Central memory CD8-positive, alpha-beta T cell (primary cell): ENCODE measurements around the gene ART4.

Experiments
- ATAC-seq: fragments of 150-1000 bp; cut with Tn5 transposase; replicated peaks from 2 replicates; pipeline ENCODE4 v1.10.0; 2022; ENCODE audit warnings: mild to moderate bottlenecking, moderate FRiP score, moderate number of reproducible peaks; ENCODE audit not compliant: poor library complexity, severe bottlenecking; ENCODE audit errors: extremely low read depth
- DNase-seq, 2 donors: peaks; one replicate each; pipeline ENCODE4 v3.0.0; 2021; ENCODE audit warnings: low spot score in 2 of 2
- H3K27ac Mint-ChIP-seq: one replicate; pipeline ENCODE4 v1.8.0; 2022; ENCODE audit warnings: low read depth, mild to moderate bottlenecking, moderate library complexity, mixed read lengths
- H3K27me3 Mint-ChIP-seq: one replicate; pipeline ENCODE4 v1.8.0; 2022; ENCODE audit warnings: mixed read lengths
- H3K36me3 Mint-ChIP-seq: one replicate; pipeline ENCODE4 v1.8.0; 2022; ENCODE audit warnings: mild to moderate bottlenecking, moderate library complexity, mixed read lengths; ENCODE audit not compliant: insufficient read depth
- H3K4me1 Mint-ChIP-seq: one replicate; pipeline ENCODE4 v1.8.0; 2022; ENCODE audit warnings: mixed read lengths
- H3K4me3 Mint-ChIP-seq: one replicate; pipeline ENCODE4 v1.8.0; 2022; ENCODE audit warnings: mild to moderate bottlenecking, moderate library complexity, mixed read lengths
- H3K9me3 Mint-ChIP-seq: one replicate; pipeline ENCODE4 v1.8.0; 2022; ENCODE audit warnings: mixed read lengths

The ART4 gene

DNA sequence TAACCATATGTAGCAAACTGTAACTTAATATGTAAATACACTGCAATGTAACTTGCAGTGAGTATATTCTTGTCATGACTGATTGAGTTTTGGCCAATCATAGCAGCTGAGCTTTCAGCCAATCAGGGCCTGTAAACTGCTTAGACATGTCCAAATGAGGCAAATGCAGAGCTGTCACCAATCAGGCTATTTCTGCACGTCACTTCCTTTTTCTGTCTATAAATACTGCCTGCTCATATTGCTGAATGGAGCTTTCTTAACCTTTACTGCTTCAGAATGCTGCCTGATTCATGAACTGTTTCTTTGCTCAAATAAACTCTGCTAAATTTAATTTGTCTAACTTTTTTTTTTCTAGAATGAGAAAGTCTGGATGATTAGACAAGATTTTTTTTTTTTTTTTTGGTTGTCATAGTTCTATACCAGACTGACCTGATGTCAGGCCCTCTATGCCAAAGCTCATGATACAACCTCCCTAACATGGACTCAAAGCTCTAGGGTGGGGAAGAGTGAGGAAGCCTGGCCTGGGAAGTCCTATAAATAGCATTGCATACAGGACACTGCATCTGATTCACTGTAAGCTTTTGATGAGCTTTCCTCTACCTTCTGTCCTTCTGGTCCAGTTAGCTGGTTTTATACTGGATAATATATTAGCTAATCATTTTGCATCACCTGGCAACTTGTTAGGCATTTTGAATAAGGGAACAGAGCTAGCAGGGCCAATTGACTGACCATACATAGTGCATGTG, 30.3 kb upstream of the ART4 start:
- ATAC-seq = no peak
- H3K4me1 Mint-ChIP-seq = no peaks in the 10 kb centered on the region

DNA sequence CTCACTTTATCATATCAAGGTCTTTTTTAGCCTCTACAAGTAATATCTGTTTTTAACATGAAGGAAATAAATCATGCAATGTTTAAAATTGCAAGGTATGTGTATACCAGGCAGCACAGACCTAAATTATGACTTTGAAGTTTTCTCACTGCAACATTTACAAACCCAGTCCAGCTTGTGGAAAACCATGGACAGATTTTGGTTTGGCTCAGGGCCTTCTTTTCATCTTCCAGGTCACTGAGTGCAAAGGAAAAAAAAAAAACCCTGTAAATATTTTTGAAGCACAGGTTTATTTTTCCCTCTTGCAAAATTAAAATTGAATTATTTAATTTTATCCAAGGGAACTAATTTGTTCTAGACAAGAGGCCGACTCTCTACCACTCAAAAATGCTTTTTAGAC, 28.6 kb upstream of the ART4 start:
- Mint-ChIP-seq H3K27me3 (peaks cover 16% of the 10 kb centered on the region), H3K4me3 (no peak overlapping the region), H3K4me1 (no peaks in the 10 kb centered on the region), H3K9me3 (no peaks in the 10 kb centered on the region), H3K27ac (no peak overlapping the region), H3K36me3 (no peaks in the 10 kb centered on the region)
- DNase-seq = no peak
- ATAC-seq = no peak

More for the DNA sequence above, 30.3 kb upstream of the ART4 start:
- Mint-ChIP-seq H3K27me3 (peaks cover 2% of the 10 kb centered on the region), H3K36me3 (no peaks in the 10 kb centered on the region), H3K27ac (no peak overlapping the region), H3K9me3 (no peaks in the 10 kb centered on the region), H3K4me3 (no peak overlapping the region)
- no peak for DNase-seq

DNA sequence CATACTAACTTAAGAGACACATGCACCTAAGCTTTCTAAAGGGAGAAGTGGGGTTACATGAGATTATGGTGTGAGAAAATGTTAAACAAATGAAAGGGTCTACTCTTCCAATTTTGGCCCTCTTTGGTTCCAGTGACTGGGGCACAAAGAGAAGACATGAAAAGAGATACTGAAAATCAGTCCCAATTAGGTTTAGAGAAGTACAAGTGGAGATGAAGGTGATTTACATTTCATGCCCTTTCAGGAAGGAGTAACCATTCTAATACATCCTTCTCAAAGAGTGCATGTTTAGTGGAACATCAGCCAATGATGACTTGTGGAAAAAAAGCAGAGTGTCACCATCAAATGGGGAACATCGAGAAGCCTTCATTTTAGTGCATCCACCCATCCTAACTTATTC, 27.9 kb upstream of the ART4 start:
- Mint-ChIP-seq H3K4me1 (no peaks in the 10 kb centered on the region), H3K4me3 (no peak overlapping the region), H3K27me3 (peaks cover 16% of the 10 kb centered on the region), H3K36me3 (no peaks in the 10 kb centered on the region), H3K27ac (no peak overlapping the region), H3K9me3 (no peaks in the 10 kb centered on the region)
- ATAC-seq (no peak), DNase-seq (no peak)

- Mint-ChIP-seq H3K27ac (no peak overlapping the region), H3K36me3 (no peaks in the 10 kb centered on the region), H3K4me3 (no peak overlapping the region), H3K9me3 (no peaks in the 10 kb centered on the region), H3K4me1 (no peaks in the 10 kb centered on the region), H3K27me3 (peaks cover 30% of the 10 kb centered on the region)
- DNase-seq = no peak
- ATAC-seq = no peak
Measured at GRCh38 chr12:14868916-14869506, 25.7 kb upstream of the ART4 start.

DNA sequence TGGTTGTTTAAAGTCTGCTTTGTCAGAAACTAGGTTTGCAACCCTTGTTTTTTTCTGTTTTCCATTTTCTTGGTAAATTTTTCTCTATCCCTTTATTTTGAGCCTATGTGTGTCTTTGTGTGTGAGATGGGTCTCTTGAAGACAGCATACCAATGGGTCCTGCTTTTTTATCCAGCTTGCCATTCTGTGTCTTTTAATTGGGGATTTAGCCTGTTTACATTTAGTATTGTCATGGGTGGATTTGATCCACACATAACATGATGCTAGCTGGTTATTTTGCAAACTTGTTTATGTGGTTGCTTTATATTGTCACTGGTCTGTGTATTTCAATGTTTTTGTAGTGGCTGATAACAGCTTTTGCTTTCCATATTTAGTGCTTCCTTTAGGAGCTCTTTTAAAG, 17.2 kb upstream of the ART4 start:
- Mint-ChIP-seq H3K4me1 (no peaks in the 10 kb centered on the region), H3K36me3 (peaks cover 4% of the 10 kb centered on the region), H3K4me3 (no peak overlapping the region), H3K27ac (no peak overlapping the region), H3K9me3 (peaks cover 5% of the 10 kb centered on the region), H3K27me3 (peaks cover 17% of the 10 kb centered on the region)
- no peak for DNase-seq
- ATAC-seq = no peak

DNA sequence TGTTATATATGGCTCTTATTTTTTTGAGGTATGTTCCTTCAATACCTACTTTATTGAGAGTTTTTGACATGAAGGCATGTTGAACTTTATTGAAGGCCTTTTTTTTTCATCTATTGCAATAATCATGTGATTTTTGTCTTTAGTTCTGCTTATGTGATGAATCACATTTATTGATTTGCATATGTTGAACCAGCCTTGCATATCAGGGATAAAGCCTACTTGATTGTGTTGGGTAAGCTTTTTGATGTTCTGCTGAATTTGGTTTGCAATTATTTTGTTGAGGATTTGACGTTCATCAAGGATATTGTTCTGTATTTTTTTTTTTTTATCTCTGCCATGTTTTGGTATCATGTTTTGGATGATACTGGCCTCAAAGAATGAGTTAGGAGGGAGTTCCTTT, 15.2 kb upstream of the ART4 start:
- Mint-ChIP-seq H3K36me3 (peaks cover 4% of the 10 kb centered on the region), H3K4me3 (no peak overlapping the region), H3K4me1 (no peaks in the 10 kb centered on the region), H3K27ac (no peak overlapping the region), H3K9me3 (peaks cover 5% of the 10 kb centered on the region), H3K27me3 (no peaks in the 10 kb centered on the region)
- DNase-seq (no peak), ATAC-seq (no peak)

DNA sequence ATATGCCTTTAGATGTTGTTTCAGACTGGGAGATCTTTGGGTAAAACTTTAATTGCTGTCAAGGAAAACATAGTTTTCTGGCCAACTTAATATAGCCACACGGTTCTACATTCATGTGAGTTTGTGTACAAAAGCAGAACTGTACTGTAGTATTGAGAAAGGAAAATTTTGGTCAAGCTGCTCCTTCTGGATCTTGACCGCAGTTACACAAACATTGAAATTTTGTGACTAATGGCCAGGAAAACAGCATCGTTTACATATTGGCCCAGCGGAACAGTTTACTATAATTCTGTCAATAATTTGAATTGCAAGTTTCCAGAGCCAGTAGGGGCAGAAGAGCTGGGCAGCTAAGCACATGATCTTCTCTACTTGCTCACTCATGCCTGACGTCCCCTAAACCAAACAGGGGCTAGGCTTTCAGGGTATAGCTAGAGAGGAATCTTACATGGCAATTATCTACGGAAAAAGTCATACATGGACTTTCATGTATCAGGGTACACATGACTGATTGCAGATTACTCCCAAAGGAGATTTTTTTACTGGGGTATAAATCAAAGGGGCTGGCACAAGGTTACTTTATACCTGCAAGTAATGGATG, 11.4 kb upstream of the ART4 start:
- no peak for DNase-seq
- H3K27me3 Mint-ChIP-seq = no peaks in the 10 kb centered on the region
- no peak overlapping the region for H3K4me3 Mint-ChIP-seq
- H3K9me3 Mint-ChIP-seq = no peaks in the 10 kb centered on the region
- H3K27ac Mint-ChIP-seq = no peak overlapping the region
- H3K4me1 Mint-ChIP-seq = no peaks in the 10 kb centered on the region
- H3K36me3 Mint-ChIP-seq = peaks cover 4% of the 10 kb centered on the region
- ATAC-seq = no peak

GRCh38 chr12:14853961-14854360, 10.6 kb upstream of the ART4 start:
- no peak for DNase-seq
- no peaks in the 10 kb centered on the region for H3K27me3 Mint-ChIP-seq
- no peak overlapping the region for H3K27ac Mint-ChIP-seq
- peaks cover 4% of the 10 kb centered on the region for H3K36me3 Mint-ChIP-seq
- H3K9me3 Mint-ChIP-seq = no peaks in the 10 kb centered on the region
- no peak overlapping the region for H3K4me3 Mint-ChIP-seq
- ATAC-seq = no peak
- no peaks in the 10 kb centered on the region for H3K4me1 Mint-ChIP-seq

DNA sequence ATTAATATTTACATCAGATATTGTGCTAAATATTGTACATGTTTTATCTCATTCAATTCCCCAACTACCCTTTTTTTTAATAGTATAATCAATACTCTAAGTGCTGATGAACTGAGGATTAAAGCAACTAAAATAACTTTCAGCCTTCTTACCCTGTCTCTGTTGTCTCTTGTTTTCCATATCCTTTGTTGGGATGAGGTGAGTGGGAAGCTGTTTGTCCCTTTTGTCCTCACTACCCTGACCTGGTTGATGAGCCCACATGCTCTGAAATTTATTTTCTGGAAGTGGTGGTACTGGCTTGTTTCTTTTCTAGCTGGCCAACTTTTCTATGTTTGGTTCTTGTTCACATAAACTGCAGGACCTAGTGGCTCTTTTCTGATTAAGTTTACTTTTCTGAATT, 9.6 kb upstream of the ART4 start:
- Mint-ChIP-seq H3K36me3 (peaks cover 4% of the 10 kb centered on the region), H3K4me3 (no peak overlapping the region), H3K4me1 (no peaks in the 10 kb centered on the region), H3K27me3 (no peaks in the 10 kb centered on the region), H3K27ac (no peak overlapping the region), H3K9me3 (no peaks in the 10 kb centered on the region)
- DNase-seq (no peak), ATAC-seq (no peak)

DNA sequence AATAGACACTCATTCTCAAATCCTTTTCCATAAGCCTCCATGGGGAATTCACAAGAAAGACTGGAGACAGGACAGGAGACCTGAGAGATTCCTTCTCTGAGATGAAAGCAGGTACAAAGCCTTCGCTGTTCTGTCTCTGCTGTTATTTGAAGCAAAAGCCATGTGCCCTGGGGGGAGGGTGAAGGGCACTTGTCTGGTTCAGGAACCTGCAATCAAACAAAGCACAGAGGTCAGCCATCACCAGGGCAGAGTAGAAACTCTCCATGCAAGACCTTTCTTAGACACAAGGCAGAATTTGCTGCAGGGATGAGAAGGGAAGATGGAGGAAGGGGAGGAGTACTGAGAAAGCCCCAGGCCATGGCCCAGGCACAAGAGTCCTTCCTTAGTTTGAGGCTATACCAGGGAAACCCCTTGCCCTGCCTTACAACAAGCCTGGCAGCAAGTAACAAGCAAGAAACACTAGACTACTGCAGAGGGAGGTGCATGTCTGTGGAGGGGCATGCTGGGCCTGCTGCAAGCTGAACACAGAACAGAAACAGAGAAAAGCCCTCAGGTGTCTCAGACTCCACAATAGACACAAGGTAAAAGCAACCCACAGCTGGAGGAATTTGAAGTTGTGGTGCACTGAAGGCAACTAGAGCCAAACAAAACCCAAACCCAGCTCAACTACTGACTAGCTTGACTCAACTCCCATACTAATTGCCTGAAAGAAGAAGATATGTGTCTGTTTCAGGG, 7.8 kb upstream of the ART4 start:
- Mint-ChIP-seq H3K36me3 (peaks cover 2% of the 10 kb centered on the region), H3K27ac (no peak overlapping the region), H3K4me1 (no peaks in the 10 kb centered on the region), H3K9me3 (no peaks in the 10 kb centered on the region), H3K27me3 (no peaks in the 10 kb centered on the region), H3K4me3 (no peak overlapping the region)
- ATAC-seq (no peak), DNase-seq (no peak)

GRCh38 chr12:14849661-14850060, 6.3 kb upstream of the ART4 start:
- peaks cover 6% of the 10 kb centered on the region for H3K4me1 Mint-ChIP-seq
- peaks cover 6% of the 10 kb centered on the region for H3K36me3 Mint-ChIP-seq
- no peak for DNase-seq

DNA sequence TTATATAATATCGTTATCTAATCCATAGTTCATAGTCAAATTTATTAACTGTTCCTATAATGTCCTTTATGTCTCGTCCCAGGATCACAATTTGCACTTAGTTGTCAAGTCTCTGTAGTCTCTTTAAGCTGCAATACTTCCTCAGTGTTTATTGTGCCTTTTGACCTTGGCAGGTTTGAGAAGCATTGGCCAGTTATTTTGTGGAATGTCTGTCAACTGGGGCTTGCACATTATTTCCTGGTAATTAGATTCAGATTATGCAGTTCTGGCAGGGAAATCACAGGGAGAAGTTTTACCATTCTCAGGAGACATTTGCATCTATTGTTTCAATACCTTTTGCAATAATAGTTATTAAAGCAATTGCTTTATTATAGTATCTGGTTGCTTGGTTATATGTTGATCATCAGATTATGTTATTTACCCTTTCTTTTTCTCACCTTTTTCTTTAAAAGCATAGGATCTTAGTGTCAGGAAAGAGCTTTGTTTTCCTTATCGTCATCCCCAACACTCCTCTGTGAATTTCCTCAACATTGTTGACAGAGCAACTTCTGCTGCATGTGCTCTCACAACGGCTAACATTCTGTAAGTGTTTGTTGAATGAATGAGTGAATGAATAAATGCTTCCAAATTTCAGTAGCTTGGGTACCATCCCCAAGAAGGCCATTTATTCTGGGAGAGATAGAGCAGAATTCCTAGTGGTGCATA, 3.7 kb upstream of the ART4 start:
- DNase-seq (no peak), ATAC-seq (no peak)
- Mint-ChIP-seq H3K27me3 (no peaks in the 10 kb centered on the region), H3K4me1 (peaks cover 6% of the 10 kb centered on the region), H3K36me3 (peaks cover 4% of the 10 kb centered on the region), H3K4me3 (no peak overlapping the region), H3K9me3 (no peaks in the 10 kb centered on the region), H3K27ac (no peak overlapping the region)

More at GRCh38 chr12:14849661-14850060, 6.3 kb upstream of the ART4 start:
- H3K9me3 Mint-ChIP-seq = no peaks in the 10 kb centered on the region
- no peaks in the 10 kb centered on the region for H3K27me3 Mint-ChIP-seq
- ATAC-seq = no peak
- no peak overlapping the region for H3K27ac Mint-ChIP-seq
- no peak overlapping the region for H3K4me3 Mint-ChIP-seq
